ENCODE results near the gene CRTC3.

GRCh38 chr15:90500171-90500570 lies 29.6 kb upstream of the CRTC3 start:
- TF ChIP-seq CTCF (IDR thresholded peaks at IDR 0.05; ENCODE audit: poor library complexity), result no peak
- TF ChIP-seq EZH2 (IDR thresholded peaks at IDR 0.05; ENCODE audit: borderline replicate concordance), result no peak
